ENCODE results near the gene GPR21. TPM values are rescaled to one million over a fixed set of nuclear protein-coding genes. Genes with fewer than 3 reads are reported as not detected.

The GPR21 gene
- total and polyA plus RNA-seq, 2 donors (not counting 3 experiments of a cell fraction or from before 2014, with no cell fraction given): 0.36 to 2.7 TPM

GRCh38 chr9:123080444-123080843 is 47.0 kb downstream of the GPR21 start:
- no peak for TF ChIP-seq MAX (IDR thresholded peaks at IDR 0.05; ENCODE audit: insufficient read depth, insufficient read length)
- TF ChIP-seq POLR2AphosphoS5 (IDR thresholded peaks at IDR 0.05; ENCODE audit: insufficient read depth, low read depth, low read length): no peak
- no peak for TF ChIP-seq CTCF (IDR thresholded peaks at IDR 0.05; ENCODE audit: extremely low read depth in 1 of 2, insufficient read depth in 1 of 2, low read depth in 1 of 2, low read length in 2 of 2)
- no peak for TF ChIP-seq FOS (IDR thresholded peaks at IDR 0.05; ENCODE audit: borderline replicate concordance, insufficient read depth, low read length)
- TF ChIP-seq MYC (IDR thresholded peaks at IDR 0.05; ENCODE audit: low read depth, low read length): no peak
- TF ChIP-seq GATA2 (IDR thresholded peaks at IDR 0.05; ENCODE audit: insufficient read depth, insufficient read length, low read depth, low read length): no peak
- TF ChIP-seq POLR2A (IDR thresholded peaks at IDR 0.05; ENCODE audit: low read depth, low read length): no peak
- Histone ChIP-seq H3K4me1 (ENCODE audit: control insufficient read depth, extremely low read depth, insufficient read depth, low read length) (no peaks in the 10 kb centered on the region), H3K4me3 (replicated peaks in 1 of 3; ENCODE audit: insufficient read depth in 1 of 3, low read depth in 1 of 3, low read length in 3 of 3) (no peak overlapping the region), H3K9me1 (replicated peaks; ENCODE audit: control insufficient read depth, extremely low read depth, insufficient read depth, low read length) (no peaks in the 10 kb centered on the region), H3K4me2 (ENCODE audit: insufficient read depth, low read length) (no peak overlapping the region), H3K9ac (replicated peaks; ENCODE audit: extremely low read depth, insufficient read depth, low read length) (no peak overlapping the region), H4K20me1 (replicated peaks; ENCODE audit: control insufficient read depth, extremely low read depth, insufficient read depth, low read length) (no peaks in the 10 kb centered on the region), H3K9me3 (replicated peaks; ENCODE audit: control insufficient read depth, insufficient read depth, low read length) (no peaks in the 10 kb centered on the region), H3K79me2 (ENCODE audit: control insufficient read depth, insufficient read depth, low read length) (no peaks in the 10 kb centered on the region), H3K27me3 (ENCODE audit: control insufficient read depth in 2 of 2, insufficient read depth in 2 of 2, low read length in 2 of 2) (no peaks in the 10 kb centered on the region), H2AFZ (ENCODE audit: low read depth, low read length) (no peak overlapping the region), H3K36me3 (ENCODE audit: control insufficient read depth in 2 of 2, extremely low read depth in 1 of 2, insufficient read depth in 2 of 2, low read length in 2 of 2) (peaks cover 0 to 14% of the 10 kb centered on the region in 2 experiments), H3K27ac (ENCODE audit: insufficient read depth, low read depth, low read length) (no peak overlapping the region)
- ChIA-PET POLR2A (interaction anchor here (0.5 kb wide), 1 partner anchor 203 kb away, joined by 3 read pairs; no protein-coding TSS in a partner anchor), CTCF (interaction anchor here (0.9 to 7.0 kb wide), 7 partner anchors 10 to 273 kb away, joined by 3 to 148 read pairs (median 7); no protein-coding TSS in a partner anchor)
- no TSS peak for BruUV-seq (replicated peaks)
- intact Hi-C loops (cut with micrococcal nuclease): no loop called here
- dilution Hi-C loops (cut with MboI; ENCODE audit: extremely low pct_ligation_motif_present, low sequenced_read_pairs): no loop called here
- DNase-seq (ENCODE audit: low read depth, low spot score) (no peak), FAIRE-seq (no peak)

Data from endothelial cell of umbilical vein (primary cell).